ENCODE data around the gene TLX1. TPM values are rescaled to one million over a fixed set of nuclear protein-coding genes. Genes with fewer than 3 reads are reported as not detected.

Gene TLX1
- total RNA-seq, 2 donors from 2014 or later, result 0.52 TPM; not detected in 1

- H3K27me3 ChIP-seq, result peaks cover 0 to 66% of the 10 kb centered on the region in 2 donors
- no peaks in the 10 kb centered on the region for H3K9me3 ChIP-seq
- TF ChIP-seq, protein P1, sequence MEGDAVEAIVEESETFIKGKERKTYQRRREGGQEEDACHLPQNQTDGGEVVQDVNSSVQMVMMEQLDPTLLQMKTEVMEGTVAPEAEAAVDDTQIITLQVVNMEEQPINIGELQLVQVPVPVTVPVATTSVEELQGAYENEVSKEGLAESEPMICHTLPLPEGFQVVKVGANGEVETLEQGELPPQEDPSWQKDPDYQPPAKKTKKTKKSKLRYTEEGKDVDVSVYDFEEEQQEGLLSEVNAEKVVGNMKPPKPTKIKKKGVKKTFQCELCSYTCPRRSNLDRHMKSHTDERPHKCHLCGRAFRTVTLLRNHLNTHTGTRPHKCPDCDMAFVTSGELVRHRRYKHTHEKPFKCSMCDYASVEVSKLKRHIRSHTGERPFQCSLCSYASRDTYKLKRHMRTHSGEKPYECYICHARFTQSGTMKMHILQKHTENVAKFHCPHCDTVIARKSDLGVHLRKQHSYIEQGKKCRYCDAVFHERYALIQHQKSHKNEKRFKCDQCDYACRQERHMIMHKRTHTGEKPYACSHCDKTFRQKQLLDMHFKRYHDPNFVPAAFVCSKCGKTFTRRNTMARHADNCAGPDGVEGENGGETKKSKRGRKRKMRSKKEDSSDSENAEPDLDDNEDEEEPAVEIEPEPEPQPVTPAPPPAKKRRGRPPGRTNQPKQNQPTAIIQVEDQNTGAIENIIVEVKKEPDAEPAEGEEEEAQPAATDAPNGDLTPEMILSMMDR (IDR thresholded peaks at IDR 0.05), result no peak
- TF ChIP-seq POLR2A (IDR thresholded peaks at IDR 0.05), result no peak
- intact Hi-C loops (cut with DNase I), result loop anchor here (5.0 kb wide), 1 partner anchor 47 kb away; no protein-coding TSS in a partner anchor
- peaks cover 23% of the 10 kb centered on the region for H3K4me1 ChIP-seq
- no peak overlapping the region for H3K27ac ChIP-seq
- no peak for DNase-seq
- H3K36me3 ChIP-seq (replicated peaks in 1 of 2; ENCODE audit: insufficient read depth in 1 of 2, low read depth in 2 of 2), result no peaks in the 10 kb centered on the region
- H3K4me3 ChIP-seq, result no peak overlapping the region
- ATAC-seq, result no peak
These were observed 13.0 kb downstream of the TLX1 start for GRCh38 chr10:101144053-101144452.

DNA sequence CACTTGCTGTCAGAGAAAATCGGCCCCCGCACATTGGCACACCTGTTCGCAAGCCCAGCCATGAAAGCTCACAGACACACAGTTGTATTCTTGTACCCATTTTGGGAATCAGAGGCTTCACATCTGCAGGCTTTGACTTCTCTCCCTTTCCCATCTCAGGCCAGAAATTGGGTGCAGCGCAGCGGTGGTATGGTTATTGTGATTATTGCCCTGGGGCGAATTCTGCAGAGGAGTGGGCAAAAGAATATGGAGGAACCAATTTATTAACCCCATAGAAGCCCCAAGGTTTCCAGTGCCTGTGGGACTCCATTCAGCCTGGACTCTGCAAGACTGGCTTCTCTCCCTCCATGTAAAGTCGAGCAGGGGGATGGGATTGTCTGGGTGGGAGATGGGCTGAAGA lies 14.0 kb downstream of the TLX1 start:
- WGBS, 2 donors, result 55 to 66% methylated on average over 7 of the region's 7 CpGs
- Histone ChIP-seq H3K27ac (no peak overlapping the region), H3K4me3 (no peak overlapping the region), H3K27me3 (peaks cover 0 to 56% of the 10 kb centered on the region in 2 donors), H3K4me1 (peaks cover 21% of the 10 kb centered on the region), H3K36me3 (replicated peaks in 1 of 2; ENCODE audit: insufficient read depth in 1 of 2, low read depth in 2 of 2) (no peaks in the 10 kb centered on the region), H3K9me3 (no peaks in the 10 kb centered on the region)
- TF ChIP-seq, protein P1 (IDR thresholded peaks at IDR 0.05), result no peak
- no peak for TF ChIP-seq POLR2A (IDR thresholded peaks at IDR 0.05)
- no peak for ATAC-seq
- intact Hi-C loops (cut with DNase I), result no loop called here
- no peak for DNase-seq

GRCh38 chr10:101145750-101146391 lies 14.8 kb downstream of the TLX1 start:
- no peak for DNase-seq
- H3K36me3 ChIP-seq (replicated peaks in 1 of 2; ENCODE audit: insufficient read depth in 1 of 2, low read depth in 2 of 2), result no peaks in the 10 kb centered on the region
- no peak for ATAC-seq
- no peak overlapping the region for H3K27ac ChIP-seq
- no peaks in the 10 kb centered on the region for H3K9me3 ChIP-seq
- TF ChIP-seq POLR2A (IDR thresholded peaks at IDR 0.05), result no peak
- TF ChIP-seq, protein P1 (IDR thresholded peaks at IDR 0.05), result no peak
- H3K4me3 ChIP-seq, result no peak overlapping the region
- 15 to 18% methylated on average over 13 to 38 of the region's 40 CpGs for WGBS, 2 donors
- peaks cover 19% of the 10 kb centered on the region for H3K4me1 ChIP-seq
- peaks cover 0 to 48% of the 10 kb centered on the region in 2 donors for H3K27me3 ChIP-seq
- intact Hi-C loops (cut with DNase I), result no loop called here

DNA sequence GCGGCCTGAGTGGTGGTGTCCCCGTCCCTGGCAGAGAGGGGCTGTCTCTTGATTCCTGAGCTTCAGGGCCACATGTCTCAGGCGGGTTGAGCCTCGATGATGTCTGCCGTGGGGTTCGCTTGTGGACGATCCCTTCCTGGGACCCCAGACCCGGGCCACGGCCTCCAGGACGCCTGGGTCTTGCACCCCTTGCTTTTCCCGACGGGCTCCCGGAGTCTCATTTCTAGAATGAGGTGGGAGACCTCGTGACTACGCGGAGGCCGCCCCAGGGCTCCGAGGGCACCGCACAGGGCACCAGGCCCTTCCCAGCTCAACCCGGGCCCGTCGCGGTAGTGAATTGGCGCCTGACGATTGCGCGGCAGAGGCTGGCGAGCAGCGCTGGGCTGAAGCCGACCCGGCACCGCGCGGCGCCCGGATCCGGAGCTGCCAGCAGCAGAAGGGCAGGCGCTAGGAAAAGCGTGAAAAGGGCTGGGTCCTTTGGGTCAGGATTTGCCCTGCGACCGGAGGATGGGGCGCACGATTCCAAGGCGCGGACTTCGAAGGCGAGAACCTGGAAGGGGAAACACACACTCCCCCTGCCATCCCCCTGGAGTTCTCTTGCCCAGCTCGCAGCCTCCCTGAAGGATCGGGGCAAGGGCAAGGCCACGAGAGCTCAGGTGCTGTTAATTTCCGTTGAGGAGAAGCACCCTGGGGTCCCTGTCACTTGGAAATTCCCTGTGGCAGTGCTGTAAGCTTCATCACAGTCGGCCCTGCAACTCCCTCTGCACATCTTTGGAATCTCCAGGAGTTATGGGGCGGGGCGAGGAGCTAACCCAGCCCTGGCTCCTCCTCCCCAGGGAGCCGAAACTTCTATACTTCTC lies 15.5 kb downstream of the TLX1 start:
- H3K4me3 ChIP-seq, result no peak overlapping the region
- DNase-seq (no peak), ATAC-seq (no peak)
- no peaks in the 10 kb centered on the region for H3K36me3 ChIP-seq (replicated peaks in 1 of 2; ENCODE audit: insufficient read depth in 1 of 2, low read depth in 2 of 2)
- H3K27me3 ChIP-seq, result peaks cover 0 to 41% of the 10 kb centered on the region in 2 donors
- intact Hi-C loops (cut with DNase I), result no loop called here
- no peak overlapping the region for H3K27ac ChIP-seq
- no peaks in the 10 kb centered on the region for H3K9me3 ChIP-seq
- TF ChIP-seq, protein P1 (IDR thresholded peaks at IDR 0.05), result no peak
- TF ChIP-seq POLR2A (IDR thresholded peaks at IDR 0.05), result no peak
- WGBS, 2 donors, result 6 to 13% methylated on average over 3 to 55 of the region's 55 CpGs
- peaks cover 19% of the 10 kb centered on the region for H3K4me1 ChIP-seq

All from body of pancreas (tissue), 4 donors.